Measurements from ENCODE around the gene ASAP3.
"Not testable (repeated sequence)": the region's sequence is repeated elsewhere in the genome, so short reads cannot be mapped to it uniquely, and the experiment has no call there.

The ASAP3 gene

GRCh38 chr1:23506376-23507107 lies 22.6 kb upstream of the ASAP3 start:
- H3K4me1 ChIP-seq (ENCODE audit: control insufficient read depth, insufficient read depth, low read length), result no peaks in the 10 kb centered on the region
- H3K36me3 ChIP-seq (ENCODE audit: control insufficient read depth in 2 of 2, insufficient read depth in 1 of 2, low read length in 2 of 2), result peaks cover 13 to 53% of the 10 kb centered on the region in 2 experiments
- ChIA-PET CTCF (interaction anchor here (0.6 to 5.9 kb wide), 4 partner anchors 10 to 132 kb away, joined by 3 to 61 read pairs (median 4); no protein-coding TSS in a partner anchor), POLR2A (no interaction called here)
- H3K9me3 ChIP-seq (ENCODE audit: control insufficient read depth, insufficient read depth, low read depth, low read length), result no peaks in the 10 kb centered on the region
- no peak for TF ChIP-seq BCL11B (tag by site-specific recombination; IDR thresholded peaks at IDR 0.05; ENCODE audit: low read depth)
- no peak for TF ChIP-seq ZEB2 (tag by site-specific recombination; IDR thresholded peaks at IDR 0.05)
- TF ChIP-seq KLF16 (tag by site-specific recombination; IDR thresholded peaks at IDR 0.05), result no peak
- H3K27ac ChIP-seq (ENCODE audit: extremely low read depth, low read depth, low read length), result no peak overlapping the region
- no peak overlapping the region for H3K4me3 ChIP-seq (ENCODE audit: low read depth, low read length)

DNA sequence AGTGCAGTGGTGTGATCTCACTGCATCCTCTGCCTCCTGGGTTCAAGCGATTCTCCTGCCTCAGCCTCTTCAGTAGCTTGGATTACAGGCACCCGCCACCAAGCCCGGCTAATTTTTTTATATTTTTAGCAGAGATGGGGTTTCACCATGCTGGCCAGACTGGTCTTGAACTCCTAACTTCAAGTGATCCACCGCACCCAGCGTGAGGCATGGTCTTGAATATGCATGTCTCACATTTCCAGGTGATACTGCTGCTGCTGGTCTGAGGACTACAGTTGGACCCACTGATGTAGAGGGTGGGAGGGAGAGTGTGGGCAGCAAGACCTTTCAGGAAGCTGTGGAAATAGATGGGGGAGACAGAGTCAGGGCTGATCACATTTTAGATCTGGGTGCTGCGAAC lies 21.9 kb upstream of the ASAP3 start:
- CTCF ChIA-PET, result interaction anchor here (0.6 to 5.9 kb wide), 3 partner anchors 9 to 133 kb away, joined by 3 to 61 read pairs (median 5); no protein-coding TSS in a partner anchor
- no peak overlapping the region for H3K4me3 ChIP-seq (ENCODE audit: low read depth, low read length)
- H3K4me1 ChIP-seq (ENCODE audit: control insufficient read depth, insufficient read depth, low read length), result no peaks in the 10 kb centered on the region
- H3K27ac ChIP-seq (ENCODE audit: extremely low read depth, low read depth, low read length), result no peak overlapping the region
- POLR2A ChIA-PET, result interaction anchor here (0.9 kb wide), 1 partner anchor 9 kb away, joined by 3 read pairs; no protein-coding TSS in a partner anchor
- no peaks in the 10 kb centered on the region for H3K9me3 ChIP-seq (ENCODE audit: control insufficient read depth, insufficient read depth, low read depth, low read length)
- no peak for TF ChIP-seq ZNF521 (tag by site-specific recombination; IDR thresholded peaks at IDR 0.05)
- TF ChIP-seq REPIN1 (tag by site-specific recombination; IDR thresholded peaks at IDR 0.05; ENCODE audit: low read depth), result no peak
- TF ChIP-seq ZNF529 (tag by site-specific recombination; IDR thresholded peaks at IDR 0.05; ENCODE audit: insufficient replicate concordance), result no peak
- TF ChIP-seq ZBTB21 (tag by site-specific recombination; IDR thresholded peaks at IDR 0.05), result no peak
- TF ChIP-seq ZNF366 (tag by site-specific recombination; conservative IDR thresholded peaks at IDR 0.05), result no peak
- no peak for TF ChIP-seq ZBTB1 (tag by site-specific recombination; IDR thresholded peaks at IDR 0.05)
- TF ChIP-seq PRDM1 (tag by site-specific recombination; IDR thresholded peaks at IDR 0.05), result no peak
- no peak for TF ChIP-seq SCRT1 (tag by site-specific recombination; IDR thresholded peaks at IDR 0.05; ENCODE audit: borderline replicate concordance)
- TF ChIP-seq EGR2 (tag by site-specific recombination; IDR thresholded peaks at IDR 0.05; ENCODE audit: low read depth), result no peak
- no peak for TF ChIP-seq SALL2 (tag by site-specific recombination; IDR thresholded peaks at IDR 0.05; ENCODE audit: borderline replicate concordance)
- no peak for TF ChIP-seq ZFP41 (tag by site-specific recombination; IDR thresholded peaks at IDR 0.05; ENCODE audit: borderline replicate concordance)
- no peak for TF ChIP-seq KLF1 (tag by site-specific recombination; IDR thresholded peaks at IDR 0.05)
- TF ChIP-seq ZNF433 (tag by site-specific recombination; IDR thresholded peaks at IDR 0.05; ENCODE audit: low read depth), result no peak
- TF ChIP-seq ZNF362 (tag by site-specific recombination; IDR thresholded peaks at IDR 0.05), result no peak
- TF ChIP-seq, protein P1, sequence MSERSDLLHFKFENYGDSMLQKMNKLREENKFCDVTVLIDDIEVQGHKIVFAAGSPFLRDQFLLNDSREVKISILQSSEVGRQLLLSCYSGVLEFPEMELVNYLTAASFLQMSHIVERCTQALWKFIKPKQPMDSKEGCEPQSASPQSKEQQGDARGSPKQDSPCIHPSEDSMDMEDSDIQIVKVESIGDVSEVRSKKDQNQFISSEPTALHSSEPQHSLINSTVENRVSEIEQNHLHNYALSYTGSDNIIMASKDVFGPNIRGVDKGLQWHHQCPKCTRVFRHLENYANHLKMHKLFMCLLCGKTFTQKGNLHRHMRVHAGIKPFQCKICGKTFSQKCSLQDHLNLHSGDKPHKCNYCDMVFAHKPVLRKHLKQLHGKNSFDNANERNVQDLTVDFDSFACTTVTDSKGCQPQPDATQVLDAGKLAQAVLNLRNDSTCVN (tag by site-specific recombination; optimal IDR thresholded peaks at IDR 0.05), result no peak
- TF ChIP-seq, protein P2, sequence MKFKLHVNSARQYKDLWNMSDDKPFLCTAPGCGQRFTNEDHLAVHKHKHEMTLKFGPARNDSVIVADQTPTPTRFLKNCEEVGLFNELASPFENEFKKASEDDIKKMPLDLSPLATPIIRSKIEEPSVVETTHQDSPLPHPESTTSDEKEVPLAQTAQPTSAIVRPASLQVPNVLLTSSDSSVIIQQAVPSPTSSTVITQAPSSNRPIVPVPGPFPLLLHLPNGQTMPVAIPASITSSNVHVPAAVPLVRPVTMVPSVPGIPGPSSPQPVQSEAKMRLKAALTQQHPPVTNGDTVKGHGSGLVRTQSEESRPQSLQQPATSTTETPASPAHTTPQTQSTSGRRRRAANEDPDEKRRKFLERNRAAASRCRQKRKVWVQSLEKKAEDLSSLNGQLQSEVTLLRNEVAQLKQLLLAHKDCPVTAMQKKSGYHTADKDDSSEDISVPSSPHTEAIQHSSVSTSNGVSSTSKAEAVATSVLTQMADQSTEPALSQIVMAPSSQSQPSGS (tag by site-specific recombination; IDR thresholded peaks at IDR 0.05; ENCODE audit: low read depth), result no peak
- TF ChIP-seq ZNF211 (tag by site-specific recombination; IDR thresholded peaks at IDR 0.05; ENCODE audit: low read depth), result no peak
- H3K36me3 ChIP-seq (ENCODE audit: control insufficient read depth in 2 of 2, insufficient read depth in 1 of 2, low read length in 2 of 2), result peaks cover 8 to 46% of the 10 kb centered on the region in 2 experiments

DNA sequence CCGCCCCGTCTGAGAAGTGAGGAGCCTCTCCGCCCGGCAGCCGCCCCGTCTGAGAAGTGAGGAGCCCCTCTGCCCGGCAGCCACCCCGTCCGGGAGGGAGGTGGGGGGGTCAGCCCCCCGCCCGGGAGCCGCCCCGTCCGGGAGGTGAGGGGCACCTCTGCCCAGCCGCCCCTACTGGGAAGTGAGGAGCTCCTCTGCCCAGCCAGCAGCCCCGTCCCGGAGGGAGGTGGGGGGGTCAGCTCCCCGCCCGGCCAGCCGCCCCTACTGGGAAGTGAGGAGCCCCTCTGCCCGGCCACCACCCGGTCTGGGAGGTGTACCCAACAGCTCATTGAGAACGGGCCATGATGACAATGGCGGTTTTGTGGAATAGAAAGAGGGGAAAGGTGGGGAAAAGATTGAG lies 20.2 kb upstream of the ASAP3 start:
- H3K9me3 ChIP-seq (ENCODE audit: control insufficient read depth, insufficient read depth, low read depth, low read length); POLR2A ChIA-PET; H3K4me3 ChIP-seq (ENCODE audit: low read depth, low read length); H3K4me1 ChIP-seq (ENCODE audit: control insufficient read depth, insufficient read depth, low read length); CTCF ChIA-PET; H3K27ac ChIP-seq (ENCODE audit: extremely low read depth, low read depth, low read length): not testable (repeated sequence)
- peaks cover 3 to 29% of the 10 kb centered on the region in 2 experiments; a peak in 2 of 3 replicates for H3K36me3 ChIP-seq (ENCODE audit: control insufficient read depth in 2 of 2, insufficient read depth in 1 of 2, low read length in 2 of 2)
